Measurements from ENCODE around the gene ADH1C. TPM values are rescaled to one million over a fixed set of nuclear protein-coding genes. Genes with fewer than 3 reads are reported as not detected.

ADH1C gene
- total RNA-seq, result 0.08 TPM in 1 of 2 replicates, not detected in the other

GRCh38 chr4:99352602-99353537, at the start of gene ADH1C:
TSS of gene ADH1C (minus strand) at chr4:99352746. CDS start at chr4:99352675, 71 bp downstream.

GRCh38 chr4:99321241-99322191, 31.0 kb downstream of the ADH1C start, which contains the start of gene ADH1B:
TSS of gene ADH1B (minus strand) at chr4:99321401. CDS start at chr4:99321331, 70 bp downstream.

GRCh38 chr4:99290848-99291786, 61.4 kb downstream of the ADH1C start, which contains the start of gene ADH1A:
TSS of gene ADH1A (minus strand) at chr4:99290985. CDS start at chr4:99290914, 71 bp downstream.

Other genes with a start within 250 kb of the ADH1C start
- not detected in 2 replicates for gene ADH4, start 208.4 kb downstream of the ADH1C start, total RNA-seq
- gene ADH6, start 133.5 kb downstream of the ADH1C start, total RNA-seq, result not detected in 2 replicates
- not detected in 2 replicates for gene ADH1A, start 61.8 kb downstream of the ADH1C start, total RNA-seq
- not detected in 2 replicates for gene ADH1B, start 31.3 kb downstream of the ADH1C start, total RNA-seq
- 0.08 TPM in 1 of 2 replicates, not detected in the other for gene ADH7, start 82.6 kb upstream of the ADH1C start, total RNA-seq
- gene C4orf17, start 158.3 kb upstream of the ADH1C start, total RNA-seq, result not detected in 2 replicates
- 6.1 and 8.4 TPM in 2 replicates for gene TRMT10A, start 211.3 kb upstream of the ADH1C start, total RNA-seq
- gene MTTP, start 222.1 kb upstream of the ADH1C start, total RNA-seq, result 0.16 TPM in 1 of 2 replicates, not detected in the other

Data from hair follicular keratinocyte (primary cell).